Measurements from ENCODE around the gene CACNA1D.

DNA sequence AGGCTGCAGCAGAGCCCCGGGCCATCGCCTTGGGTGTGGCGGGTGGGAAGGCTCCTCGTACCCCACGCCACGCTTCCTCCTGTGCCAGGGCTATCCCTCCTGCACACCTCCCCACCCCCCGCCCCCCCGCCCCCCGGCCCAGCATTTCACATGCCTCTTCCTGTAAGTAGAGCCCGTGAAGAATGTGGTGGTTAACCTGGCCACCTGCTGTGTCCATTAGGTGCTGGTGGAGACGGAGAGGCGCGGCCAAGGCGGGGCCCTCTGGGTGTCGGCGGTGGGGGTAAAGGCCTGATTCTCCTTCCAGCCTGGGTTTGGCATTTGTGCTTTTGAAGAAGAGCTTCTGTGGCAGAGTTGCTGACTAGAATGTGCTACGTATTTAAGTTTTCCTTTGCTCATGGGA lies 224.1 kb downstream of the CACNA1D start:
- TF ChIP-seq, protein P1, sequence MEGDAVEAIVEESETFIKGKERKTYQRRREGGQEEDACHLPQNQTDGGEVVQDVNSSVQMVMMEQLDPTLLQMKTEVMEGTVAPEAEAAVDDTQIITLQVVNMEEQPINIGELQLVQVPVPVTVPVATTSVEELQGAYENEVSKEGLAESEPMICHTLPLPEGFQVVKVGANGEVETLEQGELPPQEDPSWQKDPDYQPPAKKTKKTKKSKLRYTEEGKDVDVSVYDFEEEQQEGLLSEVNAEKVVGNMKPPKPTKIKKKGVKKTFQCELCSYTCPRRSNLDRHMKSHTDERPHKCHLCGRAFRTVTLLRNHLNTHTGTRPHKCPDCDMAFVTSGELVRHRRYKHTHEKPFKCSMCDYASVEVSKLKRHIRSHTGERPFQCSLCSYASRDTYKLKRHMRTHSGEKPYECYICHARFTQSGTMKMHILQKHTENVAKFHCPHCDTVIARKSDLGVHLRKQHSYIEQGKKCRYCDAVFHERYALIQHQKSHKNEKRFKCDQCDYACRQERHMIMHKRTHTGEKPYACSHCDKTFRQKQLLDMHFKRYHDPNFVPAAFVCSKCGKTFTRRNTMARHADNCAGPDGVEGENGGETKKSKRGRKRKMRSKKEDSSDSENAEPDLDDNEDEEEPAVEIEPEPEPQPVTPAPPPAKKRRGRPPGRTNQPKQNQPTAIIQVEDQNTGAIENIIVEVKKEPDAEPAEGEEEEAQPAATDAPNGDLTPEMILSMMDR (IDR thresholded peaks at IDR 0.05), result no peak
- no peak for TF ChIP-seq POLR2A (IDR thresholded peaks at IDR 0.05)
- TF ChIP-seq EP300 (IDR thresholded peaks at IDR 0.05), result no peak
